Esophagus muscularis mucosa (tissue), 4 donors: Measurements from ENCODE around the gene CCDC63. TPM values are rescaled to one million over a fixed set of nuclear protein-coding genes. Genes with fewer than 3 reads are reported as not detected.

Source experiments
- DNase-seq: peaks from one replicate; pipeline ENCODE4 v3.0.0-alpha.2; 2017; ENCODE audit errors: extremely low spot score
- H3K27ac ChIP-seq, 4 donors: fragments of 200-600 bp; sonication (generic); replicated peaks in 1 of 4; 1 replicate in 3 of 4; 2 replicates in 1 of 4; pipeline ENCODE4 v1.5.1; 2016 to 2019; ENCODE audit warnings: mild to moderate bottlenecking in 1 of 4
- H3K27me3 ChIP-seq, 4 donors: fragments of 200-600 bp; sonication (generic); one replicate each; pipeline versions ENCODE4 v1.5.1 to v1.6.0; 2016 to 2019
- H3K36me3 ChIP-seq, 4 donors: fragments of 200-600 bp; sonication (generic); one replicate each; pipeline ENCODE4 v1.5.1; 2016 to 2019
- H3K4me1 ChIP-seq, 4 donors: fragments of 200-600 bp; sonication (generic); one replicate each; pipeline ENCODE4 v1.5.1; 2016 to 2019
- H3K4me3 ChIP-seq, 4 donors: fragments of 200-600 bp; sonication (generic); 1 replicate in 2 of 4; 2 replicates in 2 of 4; pipeline ENCODE4 v1.5.1; 2016 to 2019; ENCODE audit warnings: mild to moderate bottlenecking in 4 of 4, moderate library complexity in 1 of 4
- H3K9me3 ChIP-seq, 4 donors: fragments of 200-600 bp; sonication (generic); 1 replicate in 3 of 4; 2 replicates in 1 of 4; pipeline ENCODE4 v1.5.1; 2016 to 2019
- EP300 ChIP-seq: sonication (generic); formaldehyde crosslinking; IDR thresholded peaks from one replicate; pipeline ENCODE4 v1.6.1; 2017; ENCODE audit warnings: antibody characterized with exemption
- POLR2A ChIP-seq: fragments of 450-650 bp; IDR thresholded peaks from one replicate; pipeline ENCODE4 v1.6.1; 2017; ENCODE audit warnings: antibody characterized with exemption, moderate library complexity, mild to moderate bottlenecking, low read depth
- POLR2AphosphoS5 ChIP-seq, 2 donors: sonication (generic); formaldehyde crosslinking; IDR thresholded peaks; one replicate each; pipeline ENCODE4 v1.6.1; 2017; ENCODE audit warnings: antibody characterized with exemption in 2 of 2
- WGBS: methylation state at CpG from one replicate; pipeline ENCODE4 v1.1.5; 2018; 5-methylcytosine and 5-hydroxymethylcytosine counted together
- intact Hi-C: fragments of 100-400 bp; cut with DNase I; formaldehyde crosslinking; loops from one replicate; pipeline ENCODE4 v1.15.1; 2023
- total RNA-seq, 4 donors: library from RNA; depleted of rRNA; stranded (reverse); fragments of >200 nt; gene quantifications; one replicate each; pipeline versions ENCODE4 v1.1.0 to v1.2.1, GENCODE V29; 2016
- TF ChIP-seq, protein P1 (sequence below), 3 experiments: fragments of 200-600 bp in 2 of 3; fragments of 450-650 bp in 1 of 3; sonication (generic) in 2 of 3; IDR thresholded peaks; one replicate each; pipeline ENCODE4 v1.5.1; 2017 to 2019; ENCODE audit warnings: antibody characterized with exemption in 3 of 3, mild to moderate bottlenecking in 2 of 3, moderate library complexity in 1 of 3

The CCDC63 gene
- total RNA-seq, 4 donors from 2014 or later = not detected

DNA sequence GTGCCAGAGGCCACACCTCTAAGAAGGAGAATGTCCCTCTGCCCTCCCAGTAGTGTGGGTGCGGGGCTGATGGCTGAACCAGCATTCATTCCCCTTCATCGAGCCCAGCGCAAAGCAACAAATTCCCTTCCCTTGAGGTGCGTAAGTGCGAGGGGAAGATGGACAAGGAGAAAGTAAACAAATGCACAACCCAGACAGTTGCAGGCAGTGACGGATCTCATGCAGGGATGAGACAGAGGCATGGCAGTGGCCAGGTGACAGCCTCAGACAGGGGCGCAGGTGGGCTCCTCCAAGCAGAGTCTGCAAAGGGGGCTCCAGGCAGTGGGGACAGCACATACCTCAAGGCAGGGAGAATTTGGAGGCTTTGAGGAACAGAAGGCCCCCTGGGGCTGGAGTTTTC, 75.9 kb downstream of the CCDC63 start:
- Histone ChIP-seq H3K9me3 (no peaks in the 10 kb centered on the region), H3K27ac (no peak overlapping the region), H3K4me1 (no peaks in the 10 kb centered on the region), H3K4me3 (no peak overlapping the region), H3K36me3 (peaks cover 0 to 3% (median 0%) of the 10 kb centered on the region in 4 donors), H3K27me3 (peaks cover 0 to 38% (median 0%) of the 10 kb centered on the region in 4 donors)
- intact Hi-C loops = no loop called here
- WGBS = 67% methylated on average over 7 of the region's 7 CpGs
- TF ChIP-seq POLR2A = no peak
- TF ChIP-seq EP300 = no peak
- no peak for TF ChIP-seq POLR2AphosphoS5 (IDR thresholded peaks at IDR 0.05)
- TF ChIP-seq, protein P1, sequence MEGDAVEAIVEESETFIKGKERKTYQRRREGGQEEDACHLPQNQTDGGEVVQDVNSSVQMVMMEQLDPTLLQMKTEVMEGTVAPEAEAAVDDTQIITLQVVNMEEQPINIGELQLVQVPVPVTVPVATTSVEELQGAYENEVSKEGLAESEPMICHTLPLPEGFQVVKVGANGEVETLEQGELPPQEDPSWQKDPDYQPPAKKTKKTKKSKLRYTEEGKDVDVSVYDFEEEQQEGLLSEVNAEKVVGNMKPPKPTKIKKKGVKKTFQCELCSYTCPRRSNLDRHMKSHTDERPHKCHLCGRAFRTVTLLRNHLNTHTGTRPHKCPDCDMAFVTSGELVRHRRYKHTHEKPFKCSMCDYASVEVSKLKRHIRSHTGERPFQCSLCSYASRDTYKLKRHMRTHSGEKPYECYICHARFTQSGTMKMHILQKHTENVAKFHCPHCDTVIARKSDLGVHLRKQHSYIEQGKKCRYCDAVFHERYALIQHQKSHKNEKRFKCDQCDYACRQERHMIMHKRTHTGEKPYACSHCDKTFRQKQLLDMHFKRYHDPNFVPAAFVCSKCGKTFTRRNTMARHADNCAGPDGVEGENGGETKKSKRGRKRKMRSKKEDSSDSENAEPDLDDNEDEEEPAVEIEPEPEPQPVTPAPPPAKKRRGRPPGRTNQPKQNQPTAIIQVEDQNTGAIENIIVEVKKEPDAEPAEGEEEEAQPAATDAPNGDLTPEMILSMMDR (IDR thresholded peaks at IDR 0.05) = no peak
- no peak for DNase-seq

DNA sequence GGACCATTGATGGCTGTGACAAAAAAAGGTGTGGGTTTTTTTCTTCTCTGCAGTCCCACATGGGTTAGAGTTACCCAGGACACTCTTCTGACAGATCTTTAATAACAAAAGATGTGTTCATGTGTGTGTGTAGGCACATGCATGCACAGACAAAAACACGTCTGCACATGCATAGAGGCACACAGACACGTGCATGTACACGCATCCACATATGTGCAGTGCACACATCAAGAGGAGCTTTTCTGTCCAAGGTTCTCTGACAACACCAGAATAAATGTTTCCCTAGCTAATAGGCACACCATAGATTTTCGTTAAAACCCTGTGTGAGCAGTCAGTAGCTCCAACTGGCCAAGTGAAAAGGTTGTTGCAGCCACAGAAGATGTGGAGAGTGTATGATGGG, 76.4 kb downstream of the CCDC63 start:
- H3K4me1 ChIP-seq = no peaks in the 10 kb centered on the region
- intact Hi-C loops = no loop called here
- 96% methylated on average over 4 of the region's 4 CpGs for WGBS
- no peak overlapping the region for H3K4me3 ChIP-seq
- no peaks in the 10 kb centered on the region for H3K9me3 ChIP-seq
- H3K36me3 ChIP-seq = peaks cover 0 to 3% (median 0%) of the 10 kb centered on the region in 4 donors
- no peak overlapping the region for H3K27ac ChIP-seq
- no peak for DNase-seq
- peaks cover 0 to 38% (median 0%) of the 10 kb centered on the region in 4 donors for H3K27me3 ChIP-seq
- TF ChIP-seq EP300 (no peak), POLR2A (no peak)
- TF ChIP-seq, protein P1 (IDR thresholded peaks at IDR 0.05) = no peak

DNA sequence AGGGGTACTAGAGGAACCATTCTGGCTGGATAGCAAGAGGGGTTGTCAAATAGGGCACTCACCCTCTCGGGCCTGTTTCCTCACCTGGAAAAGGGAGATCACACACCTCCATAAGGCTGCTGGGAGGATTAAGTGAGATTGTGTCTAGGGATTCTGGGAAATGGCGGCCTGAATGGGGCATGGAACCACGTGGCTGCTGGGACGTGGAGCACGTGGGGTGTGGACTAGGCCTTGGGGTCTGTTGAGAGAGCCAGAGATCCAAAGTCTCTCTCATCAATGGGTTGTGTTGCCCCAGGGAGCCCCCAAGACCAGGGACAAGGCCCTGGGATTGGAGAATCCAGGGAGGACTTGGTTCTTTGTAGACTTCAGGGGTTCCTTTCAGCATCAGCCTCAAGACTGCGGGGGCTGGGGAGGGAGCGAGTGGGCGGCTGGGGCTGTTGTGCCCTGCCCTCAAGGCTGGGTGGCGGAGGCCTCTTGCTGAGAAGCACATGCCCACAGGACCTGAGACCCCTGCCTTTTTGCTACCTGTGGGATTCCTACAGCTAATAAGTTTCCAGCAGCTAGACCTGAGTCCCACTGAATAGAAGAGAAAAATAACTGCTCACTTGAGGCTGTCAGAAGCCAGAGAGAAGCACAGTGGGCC, 77.0 kb downstream of the CCDC63 start:
- intact Hi-C loops = no loop called here
- Histone ChIP-seq H3K27ac (no peak overlapping the region), H3K4me1 (no peaks in the 10 kb centered on the region), H3K36me3 (peaks cover 0 to 2% (median 0%) of the 10 kb centered on the region in 4 donors), H3K27me3 (peaks cover 0 to 38% (median 0%) of the 10 kb centered on the region in 4 donors), H3K4me3 (no peak overlapping the region), H3K9me3 (no peaks in the 10 kb centered on the region)
- 89% methylated on average over 8 of the region's 9 CpGs for WGBS
- no peak for DNase-seq
- TF ChIP-seq, protein P1 (IDR thresholded peaks at IDR 0.05) = no peak
- TF ChIP-seq EP300 (no peak), POLR2AphosphoS5 (IDR thresholded peaks at IDR 0.05) (no peak), POLR2A (no peak)

DNA sequence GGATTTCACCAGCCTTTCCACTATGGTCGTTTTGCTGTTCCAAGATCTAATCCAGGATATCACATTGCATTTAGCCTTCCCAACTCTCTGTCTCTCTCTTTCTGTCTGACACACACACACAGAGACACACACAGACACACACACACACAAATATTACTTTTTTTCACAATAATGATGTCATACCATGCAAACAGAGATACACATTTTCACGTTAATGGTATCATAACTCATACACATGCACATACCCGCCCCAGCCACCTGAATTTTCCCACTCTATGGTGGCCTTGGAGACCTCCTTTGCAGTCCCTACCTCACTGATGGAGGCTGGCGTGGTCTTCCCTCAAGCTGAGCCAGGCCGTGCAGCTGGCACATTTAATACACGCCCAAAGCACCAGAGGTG, 80.8 kb downstream of the CCDC63 start:
- H3K4me1 ChIP-seq = no peaks in the 10 kb centered on the region
- intact Hi-C loops = no loop called here
- H3K27ac ChIP-seq = no peak overlapping the region
- TF ChIP-seq POLR2AphosphoS5 (IDR thresholded peaks at IDR 0.05) = no peak
- no peak overlapping the region for H3K4me3 ChIP-seq
- 60% methylated on average over 6 of the region's 6 CpGs for WGBS
- DNase-seq = no peak
- no peaks in the 10 kb centered on the region for H3K36me3 ChIP-seq
- peaks cover 0 to 32% (median 0%) of the 10 kb centered on the region in 4 donors for H3K27me3 ChIP-seq
- H3K9me3 ChIP-seq = no peaks in the 10 kb centered on the region

DNA sequence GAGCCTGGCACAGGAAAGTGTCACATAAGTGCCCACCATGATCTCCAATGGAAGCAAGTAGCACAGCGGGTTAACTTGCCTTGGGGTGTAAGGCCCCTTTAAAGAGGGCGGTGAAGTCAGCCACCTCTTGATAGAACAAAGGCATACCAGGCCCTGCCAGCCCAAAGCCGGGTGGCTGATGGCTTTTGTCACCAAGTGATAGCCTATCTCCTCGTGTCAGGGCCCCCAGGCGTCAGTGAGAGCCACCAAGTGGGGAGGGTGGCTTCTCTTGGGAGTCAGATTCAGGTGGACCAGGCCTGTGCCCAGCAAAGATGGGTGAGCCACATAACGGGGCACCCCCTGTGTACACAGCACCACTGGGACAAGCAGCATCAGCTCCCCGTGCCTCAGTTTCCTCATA, 81.9 kb downstream of the CCDC63 start:
- WGBS = 92% methylated on average over 4 of the region's 7 CpGs
- no peak overlapping the region for H3K4me3 ChIP-seq
- H3K9me3 ChIP-seq = no peaks in the 10 kb centered on the region
- H3K4me1 ChIP-seq = peaks cover 0 to 3% (median 0%) of the 10 kb centered on the region in 4 donors
- no peak for DNase-seq
- no peak overlapping the region for H3K27ac ChIP-seq
- H3K36me3 ChIP-seq = no peaks in the 10 kb centered on the region
- peaks cover 0 to 33% (median 0%) of the 10 kb centered on the region in 4 donors for H3K27me3 ChIP-seq
- TF ChIP-seq EP300 (no peak), POLR2A (no peak), POLR2AphosphoS5 (IDR thresholded peaks at IDR 0.05) (no peak)
- TF ChIP-seq, protein P1 (IDR thresholded peaks at IDR 0.05) = no peak
- intact Hi-C loops = no loop called here
